OCI-LY3 (cell line): Measurements from ENCODE around the gene MAP3K6.
A peak's percentile ranks its signal among the peaks of the same experiment; 100 is the strongest.

Source experiments
- H2AFZ ChIP-seq: fragments of 200-600, 300-600 bp; shearing (Covaris generic); 2 replicates; pipeline ENCODE4 v1.6.0; 2014; ENCODE audit warnings: antibody characterized with exemption, low read depth, low read length
- H3K27ac ChIP-seq: fragments of 200-600, 300-600 bp; sonication (generic); 2 replicates; pipeline ENCODE4 v1.5.1; 2014; ENCODE audit warnings: mild to moderate bottlenecking, low read length, moderate library complexity, mixed read lengths
- H3K27me3 ChIP-seq: fragments of 200-600, 300-600 bp; sonication (generic); 2 replicates; pipeline ENCODE4 v1.6.1; 2014; ENCODE audit warnings: low read depth, low read length, mixed read lengths
- H3K36me3 ChIP-seq: fragments of 200-600, 300-600 bp; sonication (generic); replicated peaks from 2 replicates; pipeline ENCODE3; 2014; ENCODE audit warnings: low read depth, low read length, mixed read lengths
- H3K4me1 ChIP-seq: fragments of 300-600, 200-600 bp; sonication (generic); 2 replicates; pipeline ENCODE4 v1.6.1; 2014; ENCODE audit warnings: low read length, mixed read lengths
- H3K4me2 ChIP-seq: fragments of 200-600, 300-600 bp; sonication (generic); 2 replicates; pipeline ENCODE4 v1.6.1; 2014; ENCODE audit warnings: low read length, mixed read lengths
- H3K4me3 ChIP-seq: fragments of 300-600, 200-600 bp; sonication (generic); 2 replicates; pipeline ENCODE4 v1.5.1; 2014; ENCODE audit warnings: antibody characterized with exemption, mild to moderate bottlenecking, low read length, moderate library complexity
- H3K79me2 ChIP-seq: fragments of 300-600, 200-600 bp; shearing (Covaris generic); 2 replicates; pipeline ENCODE4 v1.6.1; 2014; ENCODE audit warnings: mild to moderate bottlenecking, low read length, mixed read lengths
- H3K9ac ChIP-seq: fragments of 300-600, 200-600 bp; shearing (Covaris generic); 2 replicates; pipeline ENCODE4 v1.6.0; 2014; ENCODE audit warnings: mild to moderate bottlenecking, low read length, moderate library complexity
- H3K9me3 ChIP-seq: fragments of 200-600, 300-600 bp; shearing (Covaris generic); 2 replicates; pipeline ENCODE4 v1.6.1; 2014; ENCODE audit warnings: low read length, mixed read lengths; ENCODE audit not compliant: insufficient read depth
- H4K20me1 ChIP-seq: fragments of 200-600, 300-600 bp; sonication (generic); 2 replicates; pipeline ENCODE4 v1.6.1; 2016; ENCODE audit warnings: low read length, mixed read lengths; ENCODE audit not compliant: insufficient read depth
- CTCF ChIP-seq: fragments of 200-600, 300-600 bp; sonication (generic); IDR thresholded peaks from 2 replicates; pipeline ENCODE4 v1.5.1; 2014; ENCODE audit warnings: antibody characterized with exemption, low read length, low read depth
- EZH2phosphoT487 ChIP-seq: fragments of 200-600 bp; shearing (Covaris generic); IDR thresholded peaks from 2 replicates; pipeline ENCODE4 v1.6.1; 2018; ENCODE audit warnings: antibody characterized with exemption, mixed run types, low read depth

Gene MAP3K6

DNA sequence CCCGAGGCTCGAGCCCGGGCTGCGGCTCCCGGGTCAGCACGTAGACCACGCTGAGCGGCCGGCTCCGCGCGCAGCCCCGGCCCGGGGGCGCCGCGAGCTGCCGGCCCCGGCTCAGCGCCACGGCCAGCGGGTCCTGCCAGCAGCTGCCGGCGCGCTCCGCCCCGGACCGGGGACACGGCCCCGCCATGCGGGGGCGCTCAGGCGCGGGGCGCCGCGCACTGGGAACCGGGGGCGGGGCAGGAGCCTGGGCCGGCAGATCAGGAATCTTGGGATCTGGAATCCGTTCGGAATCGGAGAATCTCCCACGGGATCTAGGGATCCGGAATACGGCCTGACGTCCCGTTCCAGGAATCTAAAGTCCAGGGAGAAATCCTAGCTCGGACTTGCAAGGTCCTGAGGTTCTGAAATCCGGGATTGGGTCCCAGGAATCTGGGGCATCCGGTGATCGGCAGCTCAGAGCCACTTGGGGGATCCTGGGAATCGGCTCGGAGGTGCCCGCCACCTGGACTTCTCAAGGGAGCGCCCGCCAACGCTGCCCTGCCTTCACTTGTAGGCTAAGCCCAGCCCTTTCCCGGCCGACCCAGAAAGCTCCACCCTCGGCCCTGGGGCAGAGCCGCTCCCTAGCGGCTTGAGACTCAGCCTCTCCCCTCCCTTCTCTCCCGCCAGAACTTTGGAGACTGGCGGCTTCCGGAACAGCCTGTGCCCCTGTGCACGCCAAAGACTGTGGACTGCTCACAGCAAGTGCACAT lies at the start of gene MAP3K6:
Gene MAP3K6, minus strand, starts transcription at position 551 of the 749 bp plus-strand sequence. Its CDS starts 364 bp downstream, at position 187.
- H3K27ac ChIP-seq: 0 out of 2 replicates have a peak within 1 kb of the TSS, but pooled peaks have one; percentile 12
- no peaks in the 10 kb centered on the region for H3K27me3 ChIP-seq
- peak; percentile 33 for TF ChIP-seq CTCF
- no peak for TF ChIP-seq EZH2phosphoT487
- no peaks in the 10 kb centered on the region for H3K9me3 ChIP-seq
- H3K4me3 ChIP-seq: peak within 1 kb of the TSS; percentile 96
- peak within 1 kb of the TSS; percentile 96 for H3K4me2 ChIP-seq
- peaks cover 24% of the 10 kb centered on the region for H3K4me1 ChIP-seq
- peak within 1 kb of the TSS; percentile 88 for H2AFZ ChIP-seq
- no peaks in the 10 kb centered on the region for H4K20me1 ChIP-seq
- H3K36me3 ChIP-seq: no peaks in the 10 kb centered on the region
- no peaks in the 10 kb centered on the region for H3K79me2 ChIP-seq
- H3K9ac ChIP-seq: peak within 1 kb of the TSS; percentile 73

- no peaks in the 10 kb centered on the region for H3K79me2 ChIP-seq
- no peak overlapping the region for H3K4me3 ChIP-seq
- H3K4me1 ChIP-seq: peaks cover 39% of the 10 kb centered on the region
- H3K4me2 ChIP-seq: no peak overlapping the region
- H3K9me3 ChIP-seq: no peaks in the 10 kb centered on the region
- TF ChIP-seq EZH2phosphoT487: no peak
- TF ChIP-seq CTCF: no peak
- H4K20me1 ChIP-seq: no peaks in the 10 kb centered on the region
- H3K36me3 ChIP-seq: peaks cover 40% of the 10 kb centered on the region
- no peak overlapping the region for H3K9ac ChIP-seq
- H3K27me3 ChIP-seq: no peaks in the 10 kb centered on the region
- no peak overlapping the region for H2AFZ ChIP-seq
- no peak overlapping the region for H3K27ac ChIP-seq
These were observed 47.3 kb upstream of the MAP3K6 start for GRCh38 chr1:27414091-27414490.

GRCh38 chr1:27413004-27413403 lies 46.2 kb upstream of the MAP3K6 start:
- Histone ChIP-seq H3K79me2 (no peaks in the 10 kb centered on the region), H3K9ac (no peak overlapping the region), H3K36me3 (peaks cover 43% of the 10 kb centered on the region), H3K4me1 (peaks cover 28% of the 10 kb centered on the region), H3K4me2 (no peak overlapping the region), H3K9me3 (no peaks in the 10 kb centered on the region), H3K27me3 (no peaks in the 10 kb centered on the region), H2AFZ (no peak overlapping the region), H3K4me3 (no peak overlapping the region), H3K27ac (no peak overlapping the region), H4K20me1 (no peaks in the 10 kb centered on the region)
- no peak for TF ChIP-seq CTCF
- TF ChIP-seq EZH2phosphoT487: no peak

DNA sequence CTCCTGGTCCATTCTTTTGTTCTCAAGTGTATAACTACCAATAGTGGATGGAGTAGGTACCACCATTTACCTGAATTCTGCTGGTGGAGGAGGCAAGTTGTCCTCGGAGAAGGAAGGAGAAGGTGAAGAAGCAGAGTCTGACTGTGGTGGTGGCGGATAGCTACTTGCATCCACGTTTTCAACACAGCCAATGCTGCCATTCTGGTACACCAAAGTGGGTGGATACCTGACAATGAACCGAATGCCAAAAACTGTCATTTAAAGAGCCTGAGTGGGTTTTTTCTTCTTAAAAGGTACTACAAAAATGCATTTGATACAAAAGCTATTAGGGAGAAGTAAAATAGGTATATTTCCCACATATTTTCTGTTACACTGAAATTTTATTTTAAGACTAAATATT lies 45.7 kb upstream of the MAP3K6 start:
- Histone ChIP-seq H3K27ac (no peak overlapping the region), H3K4me1 (peaks cover 26% of the 10 kb centered on the region), H3K4me3 (no peak overlapping the region), H3K79me2 (no peaks in the 10 kb centered on the region), H2AFZ (no peak overlapping the region), H3K27me3 (no peaks in the 10 kb centered on the region), H3K9ac (no peak overlapping the region), H3K4me2 (no peak overlapping the region), H4K20me1 (no peaks in the 10 kb centered on the region), H3K36me3 (peaks cover 39% of the 10 kb centered on the region), H3K9me3 (no peaks in the 10 kb centered on the region)
- TF ChIP-seq EZH2phosphoT487 (no peak), CTCF (no peak)
